GDM1 (cell line): ENCODE data around the gene HLA-A.

Source experiments
- DNase-seq: peaks from one replicate; lab custom pipeline; 2025; lab: John Stamatoyannopoulos, UW

HLA-A gene

GRCh38 chr6:29935273-29935955, 6.9 kb upstream of the HLA-A start:
- DNase-seq: no peak

DNA sequence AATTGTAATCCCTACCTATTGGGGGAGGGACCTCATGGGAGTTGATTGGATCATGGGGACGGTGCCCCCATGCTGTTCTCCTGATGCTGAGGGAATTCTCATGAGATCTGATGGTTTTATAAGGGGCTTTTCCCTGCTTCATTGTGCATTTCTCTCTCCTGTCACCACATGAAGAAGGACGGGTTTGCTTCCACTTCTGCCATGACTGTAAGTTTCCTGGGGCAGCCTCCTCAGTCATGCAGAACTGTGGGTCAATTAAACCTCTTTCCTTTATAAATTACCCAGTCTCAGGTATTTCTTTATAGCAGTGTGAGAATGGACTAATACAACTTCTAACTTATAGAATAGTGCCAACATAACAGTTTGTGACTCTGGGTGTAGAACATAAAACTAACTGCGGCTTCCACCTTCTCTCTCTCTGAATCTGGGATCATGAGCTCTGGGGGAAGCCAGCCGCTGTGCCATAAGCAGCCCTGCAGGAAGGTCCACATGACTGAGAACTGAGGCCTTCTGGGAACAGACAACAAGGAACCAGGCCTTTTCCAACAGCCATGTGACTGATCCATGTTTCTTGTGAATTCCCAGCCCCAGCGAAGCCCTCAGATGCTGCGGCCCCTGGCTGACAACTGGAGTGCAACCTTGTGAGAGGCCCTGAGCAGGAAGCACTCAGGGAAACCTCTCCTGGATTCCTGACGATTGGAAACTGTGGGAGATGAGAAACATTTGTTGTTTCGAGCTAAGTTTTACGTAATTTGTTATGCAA, 3.4 kb upstream of the HLA-A start:
- DNase-seq: no peak

DNA sequence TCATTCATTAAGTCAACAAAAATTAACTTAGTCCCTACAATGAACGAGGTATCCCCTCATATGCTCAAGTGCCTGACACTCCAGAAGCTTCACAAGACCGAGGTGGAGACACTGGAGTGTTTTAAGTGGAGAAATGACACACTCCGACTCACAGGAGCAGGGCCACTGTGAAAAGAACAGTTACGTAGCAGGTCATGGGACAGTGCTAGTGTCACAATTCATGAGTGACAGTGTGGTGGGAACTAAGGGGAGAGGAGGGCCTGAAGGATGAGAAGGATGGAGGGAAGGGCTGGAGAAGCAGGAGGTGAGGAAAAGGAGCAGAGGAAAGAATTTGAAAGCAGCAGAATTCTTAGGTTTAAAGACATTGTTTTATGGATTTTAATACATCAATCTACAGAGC, 1.3 kb upstream of the HLA-A start:
- DNase-seq: no peak

DNA sequence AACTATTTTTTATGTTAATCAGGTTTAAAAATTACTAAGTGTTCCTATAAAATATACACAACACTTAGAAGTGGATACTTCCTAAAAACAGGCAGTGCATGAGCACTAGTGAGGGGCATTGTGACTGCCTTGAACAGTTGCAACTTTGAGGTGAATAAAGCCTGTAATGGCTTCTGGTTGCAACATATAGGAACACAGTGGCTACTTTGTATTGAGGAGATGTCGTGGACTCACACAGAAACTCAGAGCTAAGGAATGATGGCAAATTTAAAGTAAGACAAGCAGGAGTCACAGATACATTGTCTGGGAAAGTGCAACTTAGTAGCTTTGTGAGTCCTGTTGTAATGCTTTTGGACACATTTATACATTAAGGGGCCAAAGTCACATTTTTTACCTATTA, 861 bp upstream of the HLA-A start:
- DNase-seq: no peak

DNA sequence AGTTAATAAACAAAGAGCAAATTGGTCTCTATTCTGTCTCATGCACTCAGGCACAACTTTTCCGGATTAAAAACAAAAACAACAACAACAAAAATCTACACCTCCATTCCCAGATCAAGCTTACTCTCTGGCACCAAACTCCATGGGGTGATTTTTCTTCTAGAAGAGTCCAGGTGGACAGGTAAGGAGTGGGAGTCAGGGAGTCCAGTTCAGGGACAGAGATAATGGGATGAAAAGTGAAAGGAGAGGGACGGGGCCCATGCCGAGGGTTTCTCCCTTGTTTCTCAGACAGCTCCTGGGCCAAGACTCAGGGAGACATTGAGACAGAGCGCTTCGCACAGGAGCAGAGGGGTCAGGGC, 437 bp upstream of the HLA-A start:
- DNase-seq: no peak

- DNase-seq: no peak
Observed at GRCh38 chr6:29943053-29943966, 978 bp downstream of the HLA-A start.

DNA sequence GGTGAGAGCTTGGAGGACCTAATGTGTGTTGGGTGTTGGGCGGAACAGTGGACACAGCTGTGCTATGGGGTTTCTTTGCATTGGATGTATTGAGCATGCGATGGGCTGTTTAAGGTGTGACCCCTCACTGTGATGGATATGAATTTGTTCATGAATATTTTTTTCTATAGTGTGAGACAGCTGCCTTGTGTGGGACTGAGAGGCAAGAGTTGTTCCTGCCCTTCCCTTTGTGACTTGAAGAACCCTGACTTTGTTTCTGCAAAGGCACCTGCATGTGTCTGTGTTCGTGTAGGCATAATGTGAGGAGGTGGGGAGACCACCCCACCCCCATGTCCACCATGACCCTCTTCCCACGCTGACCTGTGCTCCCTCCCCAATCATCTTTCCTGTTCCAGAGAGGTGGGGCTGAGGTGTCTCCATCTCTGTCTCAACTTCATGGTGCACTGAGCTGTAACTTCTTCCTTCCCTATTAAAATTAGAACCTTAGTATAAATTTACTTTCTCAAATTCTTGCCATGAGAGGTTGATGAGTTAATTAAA, 3.0 kb downstream of the HLA-A start:
- DNase-seq: no peak

DNA sequence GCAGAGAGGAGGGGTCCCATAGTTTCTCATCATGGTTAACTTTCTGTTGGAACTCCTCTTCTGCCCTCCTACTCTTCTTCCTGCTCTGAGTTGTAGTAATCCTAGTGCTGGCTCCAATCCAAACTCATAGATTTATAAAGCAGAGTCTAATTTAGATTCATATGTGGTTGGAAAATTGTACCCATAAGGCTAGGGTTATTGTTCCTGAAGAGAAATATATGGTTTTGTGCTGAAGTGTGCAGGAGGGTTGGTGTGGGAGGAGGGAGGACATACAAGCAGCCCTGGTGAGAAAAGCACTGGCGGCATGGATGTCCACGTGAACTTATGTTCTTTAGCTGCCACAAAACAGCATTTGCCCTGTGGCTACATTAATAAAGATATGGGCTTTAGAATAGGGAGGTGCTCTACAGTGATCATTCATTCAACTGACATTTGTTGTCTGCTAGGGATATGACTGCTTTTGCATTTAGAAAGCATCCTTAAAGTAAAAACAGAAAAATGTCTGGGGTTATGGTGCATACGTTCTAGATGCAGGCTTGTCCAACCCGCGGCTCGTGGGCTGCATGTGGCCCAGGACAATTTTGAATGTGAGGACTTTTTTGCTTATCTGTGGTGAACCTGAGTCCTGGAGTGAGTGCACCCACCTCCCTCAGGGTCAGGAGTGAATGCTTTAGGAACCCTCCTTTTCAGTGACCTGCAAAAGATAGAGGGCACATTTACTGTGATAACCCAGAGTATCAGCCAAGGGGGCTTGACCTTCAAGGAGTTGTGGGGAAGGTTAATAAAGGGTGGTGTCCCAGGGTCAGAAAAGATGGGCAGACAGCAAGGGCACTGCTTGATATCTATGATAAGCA, 4.1 kb downstream of the HLA-A start:
- DNase-seq: no peak

- DNase-seq: no peak
Observed at GRCh38 chr6:29947077-29947980, 5.0 kb downstream of the HLA-A start.

DNA sequence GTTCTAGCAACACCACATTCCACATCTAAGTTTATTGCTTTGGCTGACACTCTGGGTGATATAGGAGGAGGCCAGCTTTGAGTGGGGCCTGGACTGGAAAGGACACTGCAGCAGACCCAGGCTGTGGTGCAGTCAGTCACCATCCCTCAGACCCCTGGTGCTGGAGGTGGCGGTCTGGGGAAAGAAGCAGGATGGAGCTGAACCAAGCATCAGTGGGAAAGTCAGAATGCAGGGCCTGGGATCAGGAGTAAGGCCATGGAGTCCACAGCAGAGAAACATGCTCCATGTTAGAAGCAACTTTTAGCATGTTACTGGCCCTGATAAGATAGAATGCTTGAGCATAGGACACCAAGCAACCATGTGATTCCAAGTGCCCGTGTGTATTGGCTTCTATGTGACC, 5.9 kb downstream of the HLA-A start:
- no peak for DNase-seq

- DNase-seq: no peak
Observed at GRCh38 chr6:29949934-29950333, 7.6 kb downstream of the HLA-A start.

GRCh38 chr6:29951882-29952281, 9.6 kb downstream of the HLA-A start:
- DNase-seq: no peak

DNA sequence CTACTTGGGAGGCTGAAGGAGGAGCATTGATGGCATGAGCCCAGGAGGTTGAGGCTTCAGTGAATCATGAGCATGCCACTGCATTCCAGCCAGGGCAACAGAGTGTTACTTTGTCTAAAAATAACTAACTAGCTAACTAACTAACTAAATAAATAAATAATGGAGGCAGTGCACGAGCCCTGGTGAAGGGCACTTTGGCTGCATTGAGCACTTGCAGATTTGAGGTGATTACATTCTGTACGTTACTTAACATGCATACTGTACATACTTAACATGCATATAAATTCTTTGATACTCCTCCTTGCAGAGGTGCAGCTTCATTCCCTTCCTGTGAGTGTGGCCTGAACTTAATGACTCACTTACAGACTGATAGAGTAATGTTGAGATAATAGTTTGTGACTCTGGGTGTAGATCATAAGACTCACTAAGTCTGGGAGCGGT, 10.7 kb downstream of the HLA-A start:
- DNase-seq: no peak

DNA sequence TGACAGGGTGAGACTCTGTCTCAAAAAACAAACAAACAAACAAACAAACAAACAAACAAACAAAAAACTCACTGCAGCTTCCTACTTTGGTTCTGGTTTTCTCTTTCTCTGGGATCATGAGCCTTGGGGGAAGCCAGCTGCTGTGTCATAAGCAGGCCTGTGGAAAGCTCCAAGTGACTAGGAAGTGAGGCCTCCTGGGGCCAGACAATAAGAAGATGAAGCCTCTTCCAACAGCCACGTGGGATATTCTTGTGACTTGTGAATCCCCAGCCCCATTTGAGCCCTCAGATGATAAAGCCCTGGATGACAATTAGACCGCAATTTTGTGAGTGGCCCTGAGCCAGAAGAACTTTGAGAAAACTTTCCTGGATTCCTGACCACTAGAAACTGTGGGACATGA, 11.4 kb downstream of the HLA-A start:
- DNase-seq: no peak

DNA sequence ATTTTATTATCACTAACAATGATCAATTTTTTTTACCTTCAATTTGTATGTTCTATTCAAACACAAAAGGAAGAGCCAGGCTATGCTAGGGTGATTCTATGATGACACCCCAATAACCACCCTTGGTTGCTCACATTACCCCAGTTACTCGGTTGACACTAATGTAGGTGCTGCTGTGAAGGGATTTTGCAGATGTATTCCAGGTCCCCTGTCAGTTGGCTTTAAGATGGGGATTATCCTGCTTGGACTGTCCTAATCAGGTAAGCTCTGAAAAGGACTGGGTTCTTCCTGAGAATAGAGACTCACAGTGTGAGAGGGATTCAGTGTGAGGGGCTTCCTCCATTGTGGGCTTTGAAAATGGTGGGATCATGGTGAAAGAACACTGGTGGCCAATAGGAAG, 11.9 kb downstream of the HLA-A start:
- DNase-seq: no peak

DNA sequence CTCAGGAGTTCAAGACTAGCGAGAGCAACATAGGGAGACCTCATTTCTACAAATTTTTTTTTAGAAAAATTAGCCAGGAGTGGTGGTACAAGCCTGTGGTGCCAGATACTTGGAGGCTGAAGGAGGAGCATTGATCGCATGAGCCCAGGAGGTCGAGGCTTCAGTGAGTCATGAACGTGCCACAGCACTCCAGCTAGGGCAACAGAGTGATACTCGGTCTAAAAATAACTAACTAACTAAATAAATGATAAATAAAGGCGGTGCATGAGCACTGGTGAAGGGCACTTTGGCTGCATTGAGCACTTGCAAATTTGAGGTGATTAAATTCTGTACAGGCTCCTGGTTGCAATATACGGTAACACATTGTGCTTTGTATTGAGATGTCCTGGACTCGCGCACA, 13.5 kb downstream of the HLA-A start:
- no peak for DNase-seq

GRCh38 chr6:29956518-29956917, 14.2 kb downstream of the HLA-A start:
- no peak for DNase-seq

DNA sequence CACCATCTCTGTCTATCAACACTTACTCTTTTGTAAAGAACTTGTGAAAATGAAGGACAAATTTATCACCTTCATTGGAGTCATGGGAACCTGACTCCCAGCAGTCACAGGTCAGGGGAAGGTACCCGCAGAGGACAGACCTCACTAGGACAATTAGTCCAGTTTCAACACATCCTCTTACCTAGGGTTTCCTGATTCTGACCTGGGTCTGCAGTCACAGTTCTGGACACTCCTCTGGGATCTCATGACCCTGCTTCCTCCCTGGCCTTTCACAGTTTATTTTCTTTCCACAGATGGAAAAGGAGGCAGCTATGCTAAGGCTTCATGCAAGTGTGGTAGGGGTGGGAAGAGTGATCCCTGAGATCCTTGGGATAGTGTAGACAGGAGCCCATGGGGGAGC, 15.7 kb downstream of the HLA-A start:
- DNase-seq: no peak

DNA sequence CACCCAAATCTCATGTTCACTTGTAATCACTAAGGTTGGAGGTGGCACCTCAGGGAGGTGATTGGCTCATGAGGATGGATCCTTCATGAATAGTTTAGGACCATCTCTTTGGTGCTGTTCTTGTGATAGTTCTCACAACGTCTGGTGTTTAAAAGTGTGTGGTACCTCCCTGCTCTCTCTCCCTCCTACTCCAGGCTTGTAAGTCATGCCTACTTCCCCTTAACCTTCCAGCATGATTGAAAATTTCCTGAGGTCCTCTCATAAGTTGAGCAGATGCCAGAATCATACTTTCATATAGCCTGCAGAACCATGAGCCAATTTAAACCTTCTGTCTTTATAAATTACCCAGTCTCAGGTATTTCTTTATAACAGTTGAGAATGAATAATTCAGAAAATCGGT, 16.6 kb downstream of the HLA-A start:
- DNase-seq: no peak

DNA sequence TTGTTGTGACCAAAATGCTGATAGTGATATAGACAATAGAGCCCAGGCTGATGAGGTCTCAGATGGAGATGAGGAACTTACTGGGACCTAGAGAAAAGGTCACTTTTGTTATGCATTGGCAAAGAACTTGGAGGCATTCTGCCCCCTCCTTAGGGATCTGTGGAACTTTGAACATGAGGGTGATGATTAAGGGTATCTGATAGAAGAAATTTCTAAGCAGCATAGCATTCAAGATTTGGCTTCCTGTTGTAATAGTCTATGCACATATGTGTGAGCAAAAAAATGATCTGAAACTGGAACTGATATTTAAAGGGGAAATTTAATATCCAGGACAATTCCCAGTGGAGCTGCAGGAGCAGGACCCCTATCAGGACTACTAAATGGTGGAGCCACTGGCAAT, 17.1 kb downstream of the HLA-A start:
- no peak for DNase-seq

GRCh38 chr6:29961966-29962365, 19.6 kb downstream of the HLA-A start:
- DNase-seq: no peak
